Retinal pigment epithelial cell (primary cell): ENCODE data around the gene F10.

ENCODE experiments used
- DNase-seq: peaks from one replicate; pipeline ENCODE4 v3.0.0-alpha.2; 2010; ENCODE audit warnings: low read depth
- H3K4me3 ChIP-seq: 2 replicates; pipeline ENCODE4 v1.5.1; 2011; ENCODE audit warnings: mild to moderate bottlenecking, low read length, control low read depth, moderate library complexity
- TF ChIP-seq, protein P1 (sequence below): conservative IDR thresholded peaks from 2 replicates; pipeline ENCODE4 v1.5.1; 2011; ENCODE audit warnings: low read depth, low read length, control low read depth, inconsistent platforms

The F10 gene

DNA sequence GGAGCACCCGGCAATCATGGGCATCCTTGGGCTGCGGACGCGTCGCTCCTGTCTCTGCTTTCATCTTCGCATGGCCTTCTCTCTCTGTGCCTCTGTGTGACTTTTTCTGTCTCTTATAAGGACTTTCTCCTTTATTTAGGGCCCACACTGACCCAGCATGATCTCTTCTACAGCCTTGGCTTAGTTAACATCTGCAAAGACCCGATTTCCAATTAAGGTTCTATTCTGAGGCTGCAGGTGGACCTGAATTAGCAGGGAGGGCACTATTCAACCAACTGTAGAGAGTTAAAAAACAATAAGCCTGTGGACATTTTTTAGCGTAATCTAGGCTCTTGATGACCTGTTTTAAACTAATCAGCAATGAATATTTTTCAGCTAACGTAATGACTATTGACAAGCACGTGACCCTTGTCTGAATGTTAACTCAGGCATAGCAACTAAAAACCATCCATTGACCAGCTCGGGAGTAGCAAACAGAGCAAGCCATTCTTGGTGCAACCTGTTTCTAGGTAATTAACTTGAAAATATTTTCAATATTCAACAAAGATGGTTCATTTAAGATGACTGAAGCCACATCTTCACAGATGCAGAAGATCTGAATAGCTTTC lies 15.2 kb downstream of the F10 start:
- TF ChIP-seq, protein P1, sequence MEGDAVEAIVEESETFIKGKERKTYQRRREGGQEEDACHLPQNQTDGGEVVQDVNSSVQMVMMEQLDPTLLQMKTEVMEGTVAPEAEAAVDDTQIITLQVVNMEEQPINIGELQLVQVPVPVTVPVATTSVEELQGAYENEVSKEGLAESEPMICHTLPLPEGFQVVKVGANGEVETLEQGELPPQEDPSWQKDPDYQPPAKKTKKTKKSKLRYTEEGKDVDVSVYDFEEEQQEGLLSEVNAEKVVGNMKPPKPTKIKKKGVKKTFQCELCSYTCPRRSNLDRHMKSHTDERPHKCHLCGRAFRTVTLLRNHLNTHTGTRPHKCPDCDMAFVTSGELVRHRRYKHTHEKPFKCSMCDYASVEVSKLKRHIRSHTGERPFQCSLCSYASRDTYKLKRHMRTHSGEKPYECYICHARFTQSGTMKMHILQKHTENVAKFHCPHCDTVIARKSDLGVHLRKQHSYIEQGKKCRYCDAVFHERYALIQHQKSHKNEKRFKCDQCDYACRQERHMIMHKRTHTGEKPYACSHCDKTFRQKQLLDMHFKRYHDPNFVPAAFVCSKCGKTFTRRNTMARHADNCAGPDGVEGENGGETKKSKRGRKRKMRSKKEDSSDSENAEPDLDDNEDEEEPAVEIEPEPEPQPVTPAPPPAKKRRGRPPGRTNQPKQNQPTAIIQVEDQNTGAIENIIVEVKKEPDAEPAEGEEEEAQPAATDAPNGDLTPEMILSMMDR: no peak
- no peak overlapping the region for H3K4me3 ChIP-seq
- DNase-seq: no peak

DNA sequence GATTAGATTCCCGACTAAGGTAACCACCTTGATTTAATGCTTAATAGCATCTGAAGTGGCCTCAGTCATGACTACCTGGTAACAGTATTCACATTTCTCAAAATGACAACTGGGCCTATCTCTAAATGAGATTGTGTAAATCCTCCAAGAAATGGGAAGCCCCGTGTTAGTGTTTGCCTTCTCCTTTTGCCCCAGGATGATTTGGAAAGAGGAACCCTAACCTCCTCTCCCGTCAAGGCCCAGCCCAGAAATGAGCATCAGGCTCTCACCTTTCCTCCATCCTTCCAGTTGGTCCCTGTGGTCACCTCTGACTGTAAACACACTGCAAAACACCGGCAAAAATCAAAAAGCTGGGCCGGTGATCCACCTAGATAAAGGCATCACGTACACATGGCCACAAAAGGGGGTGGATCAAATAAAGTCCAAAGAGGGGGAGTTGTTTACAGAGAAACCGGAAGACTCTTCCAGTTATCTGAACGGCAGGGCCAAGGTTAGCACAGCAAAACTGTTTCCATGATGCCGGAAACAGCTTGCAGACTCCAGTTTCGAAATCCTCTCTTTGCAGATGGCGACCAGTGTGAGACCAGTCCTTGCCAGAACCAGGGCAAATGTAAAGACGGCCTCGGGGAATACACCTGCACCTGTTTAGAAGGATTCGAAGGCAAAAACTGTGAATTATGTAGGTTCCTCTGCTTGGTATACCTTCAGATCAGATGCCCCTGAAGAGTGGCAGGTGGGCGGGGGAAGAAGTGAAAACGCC lies 16.4 kb downstream of the F10 start:
- no peak for DNase-seq
- TF ChIP-seq, protein P1: no peak

DNA sequence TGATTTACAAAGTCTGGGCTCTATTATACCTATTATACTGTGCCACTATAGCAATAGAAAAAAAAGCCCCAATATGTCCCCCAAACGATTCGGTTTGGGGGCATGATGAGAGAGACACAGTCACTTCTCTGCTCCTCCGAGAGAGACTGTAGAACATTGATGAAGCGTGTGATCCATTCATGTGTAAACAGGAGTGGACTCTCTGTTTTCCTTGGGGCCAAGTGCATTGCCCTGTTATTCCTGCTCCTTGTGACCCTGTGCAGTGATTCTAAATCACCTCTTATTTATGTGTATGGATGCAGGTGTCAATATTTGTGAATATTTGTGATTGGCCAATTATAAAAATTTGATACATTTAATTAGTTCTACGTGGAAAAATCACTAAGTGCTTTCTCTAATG lies 17.0 kb downstream of the F10 start:
- TF ChIP-seq, protein P1: no peak
- DNase-seq: no peak

More for the DNA sequence above, 16.4 kb downstream of the F10 start:
- H3K4me3 ChIP-seq: no peak overlapping the region

DNA sequence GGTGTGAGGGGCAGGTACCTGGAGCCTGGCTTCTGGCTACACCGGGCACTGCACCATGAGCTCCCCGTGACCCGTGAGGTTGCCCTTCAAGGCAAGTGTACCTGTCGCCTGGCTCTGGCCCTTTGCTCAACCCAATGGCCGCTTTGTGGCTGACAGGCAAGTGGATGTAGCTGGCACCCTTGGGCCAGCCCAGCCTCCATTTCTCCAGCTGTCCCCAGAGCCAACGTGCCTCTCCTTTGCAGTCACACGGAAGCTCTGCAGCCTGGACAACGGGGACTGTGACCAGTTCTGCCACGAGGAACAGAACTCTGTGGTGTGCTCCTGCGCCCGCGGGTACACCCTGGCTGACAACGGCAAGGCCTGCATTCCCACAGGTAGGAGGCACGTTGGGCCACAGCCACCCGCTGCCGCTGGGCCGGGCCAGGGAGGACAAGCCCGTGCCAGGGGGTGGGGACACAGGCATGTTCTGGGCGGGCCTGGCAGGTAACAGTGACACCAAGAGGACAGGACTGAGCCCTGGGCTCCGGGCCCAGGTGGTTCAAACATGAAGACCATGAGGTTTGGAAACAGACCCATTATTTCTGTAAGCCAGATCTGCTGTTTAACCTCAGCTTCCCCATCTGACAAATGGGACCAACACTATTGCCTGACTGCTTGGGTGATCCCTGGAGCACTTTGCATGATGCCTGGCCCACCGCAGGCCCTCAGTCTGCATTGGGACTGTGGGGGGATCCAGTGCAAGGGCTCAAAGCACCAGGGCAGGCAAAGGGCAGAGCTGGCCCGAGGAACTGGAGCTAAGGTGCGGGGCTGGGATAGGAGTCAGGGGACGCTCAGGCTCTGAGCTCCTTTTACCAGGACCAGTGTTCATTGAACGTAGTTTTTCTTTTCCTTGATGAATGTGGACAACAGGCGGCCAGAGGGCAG lies 18.3 kb downstream of the F10 start:
- DNase-seq: no peak
- no peak overlapping the region for H3K4me3 ChIP-seq
- TF ChIP-seq, protein P1: no peak

More for the DNA sequence above, 17.0 kb downstream of the F10 start:
- H3K4me3 ChIP-seq: no peak overlapping the region

DNA sequence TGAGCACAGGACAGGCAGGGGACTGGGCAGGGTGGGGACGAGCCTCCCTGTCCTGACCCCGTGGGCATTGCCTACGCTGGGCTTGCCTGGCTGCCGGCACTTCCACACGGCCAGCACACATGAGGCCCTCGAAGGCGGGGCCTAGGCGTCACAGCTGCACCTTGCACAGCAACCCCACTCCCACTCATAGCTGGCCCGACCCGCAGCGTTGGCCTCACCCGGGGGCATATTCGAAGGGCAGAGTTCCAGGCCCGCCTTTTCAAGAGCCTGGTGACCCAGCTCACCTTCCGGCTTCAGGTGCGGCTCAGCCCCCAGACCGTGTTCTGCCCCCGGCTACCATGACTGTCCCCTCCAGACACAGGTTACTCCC lies 19.0 kb downstream of the F10 start:
- TF ChIP-seq, protein P1: no peak
- no peak overlapping the region for H3K4me3 ChIP-seq
- DNase-seq: no peak

DNA sequence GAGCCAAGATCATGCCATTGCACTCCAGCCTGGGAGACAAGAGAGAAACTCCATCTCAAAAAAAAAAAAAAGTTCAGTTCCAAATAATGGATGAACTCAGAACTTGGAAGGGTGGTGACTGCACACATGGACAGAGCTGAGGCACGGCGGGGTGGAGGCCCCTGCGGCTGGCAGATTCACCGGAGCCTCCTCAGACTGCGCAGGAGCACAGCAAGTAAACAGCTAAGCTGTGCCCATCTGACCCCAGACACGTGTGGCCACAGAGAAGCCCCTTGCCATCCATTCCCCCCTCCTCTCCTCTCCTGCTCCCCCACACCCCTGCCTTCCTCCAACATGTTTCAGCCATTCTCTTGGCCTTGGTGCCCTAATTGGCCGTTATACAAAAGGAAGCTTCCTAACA lies 20.3 kb downstream of the F10 start:
- H3K4me3 ChIP-seq: no peak overlapping the region
- TF ChIP-seq, protein P1: no peak
- no peak for DNase-seq
